ENCODE results near the gene PRLH. TPM values are rescaled to one million over a fixed set of nuclear protein-coding genes. Genes with fewer than 3 reads are reported as not detected.
A peak's percentile ranks its signal among the peaks of the same experiment; 100 is the strongest.

PRLH gene
- total and polyA plus RNA-seq, 2 of the 13 experiments (the other 11 are each of a cell fraction or from before 2014, with no cell fraction given), result not detected

GRCh38 chr2:237590272-237591140 is 24.1 kb downstream of the PRLH start, which contains the start of gene RAB17 (continued):
- TF ChIP-seq, protein P1, sequence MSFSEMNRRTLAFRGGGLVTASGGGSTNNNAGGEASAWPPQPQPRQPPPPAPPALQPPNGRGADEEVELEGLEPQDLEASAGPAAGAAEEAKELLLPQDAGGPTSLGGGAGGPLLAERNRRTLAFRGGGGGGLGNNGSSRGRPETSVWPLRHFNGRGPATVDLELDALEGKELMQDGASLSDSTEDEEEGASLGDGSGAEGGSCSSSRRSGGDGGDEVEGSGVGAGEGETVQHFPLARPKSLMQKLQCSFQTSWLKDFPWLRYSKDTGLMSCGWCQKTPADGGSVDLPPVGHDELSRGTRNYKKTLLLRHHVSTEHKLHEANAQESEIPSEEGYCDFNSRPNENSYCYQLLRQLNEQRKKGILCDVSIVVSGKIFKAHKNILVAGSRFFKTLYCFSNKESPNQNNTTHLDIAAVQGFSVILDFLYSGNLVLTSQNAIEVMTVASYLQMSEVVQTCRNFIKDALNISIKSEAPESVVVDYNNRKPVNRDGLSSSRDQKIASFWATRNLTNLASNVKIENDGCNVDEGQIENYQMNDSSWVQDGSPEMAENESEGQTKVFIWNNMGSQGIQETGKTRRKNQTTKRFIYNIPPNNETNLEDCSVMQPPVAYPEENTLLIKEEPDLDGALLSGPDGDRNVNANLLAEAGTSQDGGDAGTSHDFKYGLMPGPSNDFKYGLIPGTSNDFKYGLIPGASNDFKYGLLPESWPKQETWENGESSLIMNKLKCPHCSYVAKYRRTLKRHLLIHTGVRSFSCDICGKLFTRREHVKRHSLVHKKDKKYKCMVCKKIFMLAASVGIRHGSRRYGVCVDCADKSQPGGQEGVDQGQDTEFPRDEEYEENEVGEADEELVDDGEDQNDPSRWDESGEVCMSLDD (CRISPR knock-in tag; IDR thresholded peaks at IDR 0.05; ENCODE audit: borderline replicate concordance), result 0 out of 2 replicates have a peak, but pooled peaks have one; percentile 59
- TF ChIP-seq SETDB1 (CRISPR knock-in tag; IDR thresholded peaks at IDR 0.05; ENCODE audit: borderline replicate concordance) (no peak), CEBPB (IDR thresholded peaks at IDR 0.05; ENCODE audit: borderline replicate concordance, low read depth, low read length) (no peak), SOX6 (IDR thresholded peaks at IDR 0.05) (no peak), SOX6 (CRISPR knock-in tag; IDR thresholded peaks at IDR 0.05) (peak; percentile 96), SATB2 (CRISPR knock-in tag; IDR thresholded peaks at IDR 0.05) (0 out of 2 replicates have a peak, but pooled peaks have one; percentile 25), GFI1 (CRISPR knock-in tag; IDR thresholded peaks at IDR 0.05; ENCODE audit: borderline replicate concordance) (peak; percentile 94), ZSCAN25 (CRISPR knock-in tag; IDR thresholded peaks at IDR 0.05) (peak; percentile 80), ZNF180 (CRISPR knock-in tag; IDR thresholded peaks at IDR 0.05; ENCODE audit: borderline replicate concordance, low read depth) (no peak), ZNF3 (CRISPR knock-in tag; IDR thresholded peaks at IDR 0.05) (peak; percentile 27; the same call in 1 of the 2 replicates), HNF1B (CRISPR knock-in tag; IDR thresholded peaks at IDR 0.05) (peak; percentile 99), NFIB (CRISPR knock-in tag; IDR thresholded peaks at IDR 0.05; ENCODE audit: borderline replicate concordance) (no peak), HBP1 (CRISPR knock-in tag; IDR thresholded peaks at IDR 0.05; ENCODE audit: low read depth) (peak; percentile 85), GABPA (IDR thresholded peaks at IDR 0.05; ENCODE audit: low read depth, low read length) (peak; percentile 70), GABPA (CRISPR knock-in tag; IDR thresholded peaks at IDR 0.05; ENCODE audit: low read depth) (peak; percentile 92)
- TF ChIP-seq, protein P2, sequence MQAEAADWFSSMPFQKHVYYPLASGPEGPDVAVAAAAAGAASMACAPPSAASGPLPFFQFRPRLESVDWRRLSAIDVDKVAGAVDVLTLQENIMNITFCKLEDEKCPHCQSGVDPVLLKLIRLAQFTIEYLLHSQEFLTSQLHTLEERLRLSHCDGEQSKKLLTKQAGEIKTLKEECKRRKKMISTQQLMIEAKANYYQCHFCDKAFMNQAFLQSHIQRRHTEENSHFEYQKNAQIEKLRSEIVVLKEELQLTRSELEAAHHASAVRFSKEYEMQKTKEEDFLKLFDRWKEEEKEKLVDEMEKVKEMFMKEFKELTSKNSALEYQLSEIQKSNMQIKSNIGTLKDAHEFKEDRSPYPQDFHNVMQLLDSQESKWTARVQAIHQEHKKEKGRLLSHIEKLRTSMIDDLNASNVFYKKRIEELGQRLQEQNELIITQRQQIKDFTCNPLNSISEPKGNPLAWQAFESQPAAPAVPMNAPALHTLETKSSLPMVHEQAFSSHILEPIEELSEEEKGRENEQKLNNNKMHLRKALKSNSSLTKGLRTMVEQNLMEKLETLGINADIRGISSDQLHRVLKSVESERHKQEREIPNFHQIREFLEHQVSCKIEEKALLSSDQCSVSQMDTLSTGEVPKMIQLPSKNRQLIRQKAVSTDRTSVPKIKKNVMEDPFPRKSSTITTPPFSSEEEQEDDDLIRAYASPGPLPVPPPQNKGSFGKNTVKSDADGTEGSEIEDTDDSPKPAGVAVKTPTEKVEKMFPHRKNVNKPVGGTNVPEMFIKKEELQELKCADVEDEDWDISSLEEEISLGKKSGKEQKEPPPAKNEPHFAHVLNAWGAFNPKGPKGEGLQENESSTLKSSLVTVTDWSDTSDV (CRISPR knock-in tag; IDR thresholded peaks at IDR 0.05), result 0 out of 2 replicates have a peak, but pooled peaks have one; percentile 16
- TF ChIP-seq, protein P3, sequence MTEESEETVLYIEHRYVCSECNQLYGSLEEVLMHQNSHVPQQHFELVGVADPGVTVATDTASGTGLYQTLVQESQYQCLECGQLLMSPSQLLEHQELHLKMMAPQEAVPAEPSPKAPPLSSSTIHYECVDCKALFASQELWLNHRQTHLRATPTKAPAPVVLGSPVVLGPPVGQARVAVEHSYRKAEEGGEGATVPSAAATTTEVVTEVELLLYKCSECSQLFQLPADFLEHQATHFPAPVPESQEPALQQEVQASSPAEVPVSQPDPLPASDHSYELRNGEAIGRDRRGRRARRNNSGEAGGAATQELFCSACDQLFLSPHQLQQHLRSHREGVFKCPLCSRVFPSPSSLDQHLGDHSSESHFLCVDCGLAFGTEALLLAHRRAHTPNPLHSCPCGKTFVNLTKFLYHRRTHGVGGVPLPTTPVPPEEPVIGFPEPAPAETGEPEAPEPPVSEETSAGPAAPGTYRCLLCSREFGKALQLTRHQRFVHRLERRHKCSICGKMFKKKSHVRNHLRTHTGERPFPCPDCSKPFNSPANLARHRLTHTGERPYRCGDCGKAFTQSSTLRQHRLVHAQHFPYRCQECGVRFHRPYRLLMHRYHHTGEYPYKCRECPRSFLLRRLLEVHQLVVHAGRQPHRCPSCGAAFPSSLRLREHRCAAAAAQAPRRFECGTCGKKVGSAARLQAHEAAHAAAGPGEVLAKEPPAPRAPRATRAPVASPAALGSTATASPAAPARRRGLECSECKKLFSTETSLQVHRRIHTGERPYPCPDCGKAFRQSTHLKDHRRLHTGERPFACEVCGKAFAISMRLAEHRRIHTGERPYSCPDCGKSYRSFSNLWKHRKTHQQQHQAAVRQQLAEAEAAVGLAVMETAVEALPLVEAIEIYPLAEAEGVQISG (CRISPR knock-in tag; IDR thresholded peaks at IDR 0.05), result peak; percentile 88
